Smooth muscle cell (in vitro differentiated cells): ENCODE measurements around the gene GP1BB. TPM values are rescaled to one million over a fixed set of nuclear protein-coding genes. Genes with fewer than 3 reads are reported as not detected.
A peak's percentile ranks its signal among the peaks of the same experiment; 100 is the strongest.

Experiments
- DNase-seq: peaks from one replicate; lab custom pipeline; 2025; ENCODE audit not compliant: unreplicated experiment; lab: John Stamatoyannopoulos, UW
- H2AFZ ChIP-seq: fragments of 200-600 bp; sonication (generic); 2 replicates; pipeline ENCODE4 v1.6.0; 2016; ENCODE audit warnings: antibody characterized with exemption, low read depth, mild to moderate bottlenecking
- H3F3A ChIP-seq: fragments of 200-600 bp; sonication (generic); 2 replicates; pipeline ENCODE4 v1.6.0; 2017; ENCODE audit warnings: antibody characterized with exemption, low read depth
- H3K27ac ChIP-seq: fragments of 200-600 bp; sonication (generic); 2 replicates; pipeline ENCODE4 v1.5.1; 2016; ENCODE audit warnings: low read depth, mild to moderate bottlenecking
- H3K27me3 ChIP-seq: fragments of 200-600 bp; sonication (generic); 2 replicates; pipeline ENCODE4 v1.6.1; 2016; ENCODE audit warnings: low read depth, mild to moderate bottlenecking
- H3K36me3 ChIP-seq: fragments of 200-600 bp; sonication (generic); 2 replicates; pipeline ENCODE4 v1.5.1; 2016; ENCODE audit warnings: low read depth
- H3K4me1 ChIP-seq: fragments of 200-600 bp; sonication (generic); 2 replicates; pipeline ENCODE4 v1.5.1; 2016; ENCODE audit warnings: low read depth
- H3K4me2 ChIP-seq: fragments of 200-600 bp; sonication (generic); 2 replicates; pipeline ENCODE4 v1.6.0; 2016; ENCODE audit warnings: mild to moderate bottlenecking
- H3K4me3 ChIP-seq: fragments of 200-600 bp; sonication (generic); 2 replicates; pipeline ENCODE4 v1.5.1; 2016; ENCODE audit warnings: mild to moderate bottlenecking
- H3K79me2 ChIP-seq: fragments of 200-600 bp; sonication (generic); 2 replicates; pipeline ENCODE4 v1.6.0; 2016; ENCODE audit warnings: low read depth, mild to moderate bottlenecking
- H3K9ac ChIP-seq: fragments of 200-600 bp; sonication (generic); 2 replicates; pipeline ENCODE4 v1.6.0; 2016; ENCODE audit warnings: low read depth
- H3K9me3 ChIP-seq: fragments of 200-600 bp; sonication (generic); replicated peaks from 2 replicates; pipeline ENCODE4 v1.5.1; 2016; ENCODE audit warnings: low read depth
- H4K20me1 ChIP-seq: fragments of 200-600 bp; sonication (generic); 2 replicates; pipeline ENCODE4 v1.6.0; 2016; ENCODE audit warnings: low read depth
- WGBS: methylation state at CpG from one replicate; pipeline ENCODE4 v1.1.7; 2016; ENCODE audit warnings: low lambda C conversion rate; 5-methylcytosine and 5-hydroxymethylcytosine counted together
- polyA plus RNA-seq: library from polyadenylated mRNA; unstranded; fragments of >200 nt; fragmentation: Nextera tagmentation; extraction: Ambion mirVana; gene quantifications from 2 replicates; pipeline ENCODE4 v1.2.1, GENCODE V29; 2016
- total RNA-seq: library from RNA; depleted of rRNA; stranded (reverse); fragments of >200 nt; gene quantifications from 2 replicates; pipeline ENCODE4 v1.2.3, GENCODE V29; 2014
- TF ChIP-seq, protein P1 (sequence below): fragments of 200-600 bp; sonication (generic); IDR thresholded peaks from 2 replicates; pipeline ENCODE4 v1.5.1; 2017; ENCODE audit warnings: borderline replicate concordance, mild to moderate bottlenecking, antibody characterized with exemption; ENCODE audit not compliant: insufficient read depth, poor library complexity, severe bottlenecking

GP1BB gene
- total and polyA plus RNA-seq, 2 experiments from 2014 or later: 0.94 to 9.7 TPM

DNA sequence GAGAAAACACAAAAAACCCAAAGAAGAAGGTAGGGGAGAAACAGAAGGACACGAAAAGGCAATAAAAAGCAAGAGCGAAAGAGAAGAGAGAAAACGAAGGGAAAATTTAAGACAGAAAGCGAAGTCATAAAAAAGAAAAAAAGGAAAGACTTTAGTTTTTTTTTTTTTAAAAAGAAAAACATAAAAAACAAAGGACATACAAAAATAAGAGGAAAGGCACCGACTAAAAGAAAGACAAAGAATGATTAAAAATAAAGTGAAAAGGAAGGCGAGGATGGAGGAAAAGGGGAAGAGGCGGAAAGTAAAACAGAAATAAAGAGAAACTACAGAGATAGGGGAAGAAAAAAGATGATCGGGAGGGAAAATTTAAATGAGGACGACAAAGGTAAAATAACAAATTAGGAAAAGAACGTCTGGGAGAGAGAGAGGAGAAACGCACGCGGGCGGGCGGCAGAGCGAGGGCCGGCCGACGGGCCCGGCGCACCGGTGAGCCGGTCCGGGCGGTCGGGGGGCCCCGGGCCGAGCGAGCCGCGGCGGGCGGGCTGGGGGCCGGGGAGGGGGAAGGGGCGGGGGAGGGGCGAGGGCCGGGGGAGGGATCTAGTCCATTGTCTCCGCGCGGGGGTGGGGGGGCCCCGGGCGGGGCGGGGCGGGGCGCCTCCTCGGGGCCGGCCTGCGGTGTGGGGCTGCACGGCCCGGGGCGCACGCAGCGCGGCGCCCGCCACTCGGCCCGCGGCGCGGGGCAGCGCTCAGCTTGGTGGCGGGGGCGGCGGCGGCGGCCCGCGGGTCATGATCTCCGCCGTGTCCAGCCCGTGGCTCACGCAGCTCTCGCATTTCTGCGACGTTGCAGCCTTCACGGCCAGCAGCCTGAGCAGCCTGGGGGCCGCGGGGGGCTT, 37.0 kb downstream of the GP1BB start, which contains the start of gene TBX1:
Gene TBX1, plus strand, starts transcription at position 721 of the 893 bp plus-strand sequence. Its CDS starts 66 bp downstream, at position 787.
- H3K79me2 ChIP-seq: no peaks in the 10 kb centered on the region
- peaks cover 94% of the 10 kb centered on the region for H3K27me3 ChIP-seq
- no peak for DNase-seq
- TF ChIP-seq, protein P1, sequence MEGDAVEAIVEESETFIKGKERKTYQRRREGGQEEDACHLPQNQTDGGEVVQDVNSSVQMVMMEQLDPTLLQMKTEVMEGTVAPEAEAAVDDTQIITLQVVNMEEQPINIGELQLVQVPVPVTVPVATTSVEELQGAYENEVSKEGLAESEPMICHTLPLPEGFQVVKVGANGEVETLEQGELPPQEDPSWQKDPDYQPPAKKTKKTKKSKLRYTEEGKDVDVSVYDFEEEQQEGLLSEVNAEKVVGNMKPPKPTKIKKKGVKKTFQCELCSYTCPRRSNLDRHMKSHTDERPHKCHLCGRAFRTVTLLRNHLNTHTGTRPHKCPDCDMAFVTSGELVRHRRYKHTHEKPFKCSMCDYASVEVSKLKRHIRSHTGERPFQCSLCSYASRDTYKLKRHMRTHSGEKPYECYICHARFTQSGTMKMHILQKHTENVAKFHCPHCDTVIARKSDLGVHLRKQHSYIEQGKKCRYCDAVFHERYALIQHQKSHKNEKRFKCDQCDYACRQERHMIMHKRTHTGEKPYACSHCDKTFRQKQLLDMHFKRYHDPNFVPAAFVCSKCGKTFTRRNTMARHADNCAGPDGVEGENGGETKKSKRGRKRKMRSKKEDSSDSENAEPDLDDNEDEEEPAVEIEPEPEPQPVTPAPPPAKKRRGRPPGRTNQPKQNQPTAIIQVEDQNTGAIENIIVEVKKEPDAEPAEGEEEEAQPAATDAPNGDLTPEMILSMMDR: no peak
- no peak within 1 kb of the TSS for H3K9ac ChIP-seq
- peak within 1 kb of the TSS; percentile 82 for H3K4me2 ChIP-seq
- H3K4me1 ChIP-seq: peaks cover 8% of the 10 kb centered on the region
- no peak within 1 kb of the TSS for H2AFZ ChIP-seq
- H3K36me3 ChIP-seq: no peaks in the 10 kb centered on the region
- 8% methylated on average over 10 of the region's 79 CpGs for WGBS
- H3F3A ChIP-seq: no peaks in the 10 kb centered on the region
- H3K4me3 ChIP-seq: peak within 1 kb of the TSS; percentile 13
- no peaks in the 10 kb centered on the region for H3K9me3 ChIP-seq
- H4K20me1 ChIP-seq: no peaks in the 10 kb centered on the region
- no peak within 1 kb of the TSS for H3K27ac ChIP-seq

DNA sequence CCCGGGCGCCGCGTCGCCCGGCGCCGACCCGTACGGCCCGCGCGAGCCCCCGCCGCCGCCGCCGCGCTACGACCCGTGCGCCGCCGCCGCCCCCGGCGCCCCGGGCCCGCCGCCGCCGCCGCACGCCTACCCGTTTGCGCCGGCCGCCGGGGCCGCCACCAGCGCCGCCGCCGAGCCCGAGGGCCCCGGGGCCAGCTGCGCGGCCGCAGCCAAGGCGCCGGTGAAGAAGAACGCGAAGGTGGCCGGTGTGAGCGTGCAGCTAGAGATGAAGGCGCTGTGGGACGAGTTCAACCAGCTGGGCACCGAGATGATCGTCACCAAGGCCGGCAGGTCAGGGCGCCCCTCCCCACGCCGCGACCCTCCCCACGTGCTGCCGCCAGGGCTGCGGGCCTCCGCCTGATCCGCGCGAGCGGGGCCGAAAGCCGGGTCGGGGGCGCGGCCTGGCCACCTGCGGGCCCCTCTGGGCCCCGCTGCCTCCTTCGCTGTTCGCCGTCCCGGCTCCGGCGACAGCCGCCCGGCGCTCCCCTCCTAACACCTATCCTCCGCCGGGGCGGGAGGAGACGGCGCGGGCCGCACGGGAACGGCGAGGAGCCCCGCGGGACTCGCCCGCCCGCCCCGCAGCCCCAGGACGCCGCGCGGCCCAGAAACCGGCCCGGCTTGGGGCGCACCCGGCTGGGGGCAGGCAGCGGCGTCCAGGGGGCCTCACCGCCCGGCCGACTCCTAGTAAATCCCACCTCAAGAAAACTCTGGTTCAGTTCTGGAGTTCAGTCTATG, 37.8 kb downstream of the GP1BB start:
- no peak overlapping the region for H3K9ac ChIP-seq
- peaks cover 6% of the 10 kb centered on the region for H3K4me1 ChIP-seq
- H3K4me2 ChIP-seq: peak overlapping the region; percentile 82

DNA sequence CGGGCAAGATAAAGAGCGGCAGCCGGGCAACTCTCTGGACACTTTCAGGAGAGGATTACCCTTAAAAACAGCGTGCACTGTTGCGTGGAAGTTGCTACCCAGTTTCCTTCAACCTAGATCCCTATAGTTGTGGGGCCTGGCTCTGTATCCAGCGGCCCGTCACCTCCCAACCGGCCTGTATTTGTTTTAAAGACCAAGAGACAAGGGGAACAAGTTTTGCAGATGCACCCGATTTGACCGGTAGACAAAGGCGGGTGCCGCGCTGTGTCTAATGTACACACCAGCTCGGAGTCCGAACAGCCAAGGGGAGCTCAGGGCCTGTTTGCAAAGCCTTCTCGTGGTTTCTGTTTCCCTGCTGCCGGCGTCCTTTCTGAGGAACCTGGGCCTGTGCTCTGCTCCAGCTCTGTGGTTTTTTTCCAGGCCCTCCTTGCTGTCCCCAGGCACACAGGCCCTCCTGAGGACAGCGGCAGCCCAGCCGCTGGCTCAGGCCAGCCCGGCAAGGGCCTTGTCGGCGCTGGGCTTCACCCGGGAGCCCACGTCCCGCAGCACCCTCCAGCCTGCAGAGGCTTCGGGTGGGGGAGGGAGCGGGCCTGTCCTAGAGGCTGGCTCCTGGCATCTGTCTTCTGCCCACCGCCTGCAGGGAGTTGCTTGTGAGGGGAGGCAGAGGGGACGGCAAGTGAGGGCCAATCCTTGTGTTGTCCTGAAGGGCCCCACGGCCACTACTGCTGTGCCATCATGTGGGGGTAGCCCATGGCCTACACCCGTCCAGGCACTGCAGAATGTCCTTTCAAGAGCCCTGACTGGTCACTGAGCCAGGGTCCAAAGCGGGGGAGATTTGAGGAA, 38.6 kb downstream of the GP1BB start:
- Histone ChIP-seq H3K36me3 (no peaks in the 10 kb centered on the region), H3K9ac (no peak overlapping the region), H3K4me2 (peak overlapping the region; percentile 24), H4K20me1 (no peaks in the 10 kb centered on the region), H3K27me3 (peaks cover 93% of the 10 kb centered on the region), H3K27ac (no peak overlapping the region), H3K79me2 (no peaks in the 10 kb centered on the region), H3K9me3 (no peaks in the 10 kb centered on the region), H3K4me1 (peaks cover 6% of the 10 kb centered on the region), H3K4me3 (no peak overlapping the region), H3F3A (no peaks in the 10 kb centered on the region), H2AFZ (no peak overlapping the region)
- no peak for DNase-seq
- TF ChIP-seq, protein P1: no peak
- WGBS: 31% methylated on average over 33 of the region's 33 CpGs

More for the DNA sequence above, 37.8 kb downstream of the GP1BB start:
- DNase-seq: no peak
- H2AFZ ChIP-seq: no peak overlapping the region
- H3F3A ChIP-seq: no peaks in the 10 kb centered on the region
- no peaks in the 10 kb centered on the region for H3K36me3 ChIP-seq
- H3K27me3 ChIP-seq: peaks cover 93% of the 10 kb centered on the region
- no peaks in the 10 kb centered on the region for H4K20me1 ChIP-seq
- TF ChIP-seq, protein P1: no peak
- no peak overlapping the region for H3K27ac ChIP-seq
- H3K9me3 ChIP-seq: no peaks in the 10 kb centered on the region
- no peaks in the 10 kb centered on the region for H3K79me2 ChIP-seq
- 7% methylated on average over 40 of the region's 117 CpGs for WGBS
- H3K4me3 ChIP-seq: no peak overlapping the region
